Activated naive CD4-positive, alpha-beta T cell treated with anti-CD3 and anti-CD28 coated beads for 36 hours (primary cell): Measurements from ENCODE around the gene SNX17. TPM values are rescaled to one million over a fixed set of nuclear protein-coding genes. Genes with fewer than 3 reads are reported as not detected.
A peak's percentile ranks its signal among the peaks of the same experiment; 100 is the strongest.
"Not testable (repeated sequence)": the region's sequence is repeated elsewhere in the genome, so short reads cannot be mapped to it uniquely, and the experiment has no call there.

ENCODE experiments used
- CTCF ChIA-PET: fragments of 350-600 bp; sonication (Branson Sonifier 250); formaldehyde crosslinking; loops from one replicate; lab custom pipeline; 2021; ENCODE audit warnings: antibody characterized with exemption; lab: Charles Lee
- DNase-seq: peaks from one replicate; pipeline ENCODE4 v3.0.0-alpha.2; 2020
- H3K27ac Mint-ChIP-seq: one replicate; pipeline ENCODE4 v1.8.0; 2021; ENCODE audit warnings: mild to moderate bottlenecking, mixed read lengths
- H3K27me3 Mint-ChIP-seq: one replicate; pipeline ENCODE4 v1.8.0; 2021; ENCODE audit warnings: low read depth, mixed read lengths
- H3K36me3 Mint-ChIP-seq: one replicate; pipeline ENCODE4 v1.8.0; 2021; ENCODE audit warnings: low read depth, mixed read lengths
- H3K4me1 Mint-ChIP-seq: one replicate; pipeline ENCODE4 v1.8.0; 2021; ENCODE audit warnings: low read depth, mixed read lengths
- H3K4me3 Mint-ChIP-seq: one replicate; pipeline ENCODE4 v1.8.0; 2021; ENCODE audit warnings: mild to moderate bottlenecking, moderate library complexity, mixed read lengths
- H3K9me3 Mint-ChIP-seq: one replicate; pipeline ENCODE4 v1.8.0; 2021; ENCODE audit warnings: mixed read lengths
- intact Hi-C: fragments of 100-400 bp; cut with micrococcal nuclease; formaldehyde crosslinking; loops from one replicate; pipeline ENCODE4 v1.15.1; 2023
- total RNA-seq, 2 experiments: library from RNA; stranded (reverse); gene quantifications; one replicate each; pipeline ENCODE4 v1.2.3, GENCODE V29; 2021

Gene SNX17
- total RNA-seq, 2 experiments from 2014 or later, result 68.5 to 75.5 TPM

GRCh38 chr2:27351802-27352598 lies 18.4 kb upstream of the SNX17 start:
- peak overlapping the region; percentile 13 for H3K27ac Mint-ChIP-seq
- intact Hi-C loops, result no loop called here
- H3K27me3 Mint-ChIP-seq, result no peaks in the 10 kb centered on the region
- no peaks in the 10 kb centered on the region for H3K9me3 Mint-ChIP-seq
- CTCF ChIA-PET, result interaction anchor here (0.7 to 3.4 kb wide), 4 partner anchors 17 to 72 kb away, joined by 3 to 22 read pairs (median 4); partner anchors contain the start of genes EIF2B4, MPV17 and SNX17
- peaks cover 15% of the 10 kb centered on the region for H3K36me3 Mint-ChIP-seq
- DNase-seq, result no peak
- no peak overlapping the region for H3K4me3 Mint-ChIP-seq
- H3K4me1 Mint-ChIP-seq, result peaks cover 58% of the 10 kb centered on the region

GRCh38 chr2:27353386-27353761 lies 17.0 kb upstream of the SNX17 start:
- H3K4me3 Mint-ChIP-seq, H3K27me3 Mint-ChIP-seq, DNase-seq, H3K9me3 Mint-ChIP-seq, intact Hi-C loops, H3K27ac Mint-ChIP-seq: not testable (repeated sequence)
- Mint-ChIP-seq H3K4me1 (peaks cover 62% of the 10 kb centered on the region), H3K36me3 (peaks cover 21% of the 10 kb centered on the region)
- CTCF ChIA-PET, result interaction anchor here (0.6 to 3.4 kb wide), 3 partner anchors 15 to 74 kb away, joined by 3 to 22 read pairs (median 4); partner anchors contain the start of genes EIF2B4 and SNX17

DNA sequence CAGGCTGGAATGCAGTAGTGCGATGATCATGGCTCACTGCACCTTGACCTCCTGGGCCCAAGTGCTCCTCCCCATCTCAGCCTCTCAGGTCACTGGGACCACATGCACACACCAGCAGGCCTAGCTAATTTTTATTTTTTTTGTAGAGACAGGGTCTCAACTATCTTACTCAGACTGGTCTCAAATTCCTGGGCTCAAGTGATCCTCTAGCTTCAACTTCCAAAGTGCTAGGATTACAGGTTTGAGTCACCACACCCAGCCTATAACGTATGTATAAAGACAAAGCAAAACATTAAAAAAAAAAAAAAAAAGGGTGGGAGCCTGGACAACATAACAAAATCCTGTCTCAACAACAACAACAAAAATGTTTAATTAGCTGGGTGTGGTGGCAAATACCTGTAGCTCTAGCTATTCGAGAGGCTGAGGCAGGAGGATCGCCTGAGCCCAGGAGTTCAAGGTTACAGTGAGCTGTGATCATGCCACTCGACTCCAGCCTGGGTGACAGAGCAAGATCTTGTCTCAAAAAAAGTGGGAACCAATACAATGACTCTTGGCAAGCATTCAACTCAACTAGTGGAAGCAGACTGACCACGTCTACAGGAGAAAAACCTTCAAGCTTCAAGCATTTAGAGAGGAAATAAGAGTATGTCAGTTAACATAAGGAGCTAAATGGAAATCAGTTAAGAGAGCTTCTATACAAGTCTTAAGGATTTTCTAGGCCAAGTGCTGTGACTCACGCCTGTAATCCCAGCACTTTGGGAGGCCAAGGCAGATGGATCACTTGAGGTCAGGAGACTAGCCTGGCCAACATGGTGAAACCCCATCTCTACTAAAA lies 16.4 kb upstream of the SNX17 start:
- intact Hi-C loops, result no loop called here
- H3K27me3 Mint-ChIP-seq, result no peaks in the 10 kb centered on the region
- H3K4me3 Mint-ChIP-seq, result no peak overlapping the region
- DNase-seq, result no peak
- peaks cover 23% of the 10 kb centered on the region for H3K36me3 Mint-ChIP-seq
- no peak overlapping the region for H3K27ac Mint-ChIP-seq
- H3K4me1 Mint-ChIP-seq, result peaks cover 65% of the 10 kb centered on the region
- CTCF ChIA-PET, result interaction anchor here (0.6 to 3.4 kb wide), 3 partner anchors 15 to 270 kb away, joined by 3 to 22 read pairs (median 4); partner anchors contain the start of genes EIF2B4 and SNX17
- H3K9me3 Mint-ChIP-seq, result no peaks in the 10 kb centered on the region

DNA sequence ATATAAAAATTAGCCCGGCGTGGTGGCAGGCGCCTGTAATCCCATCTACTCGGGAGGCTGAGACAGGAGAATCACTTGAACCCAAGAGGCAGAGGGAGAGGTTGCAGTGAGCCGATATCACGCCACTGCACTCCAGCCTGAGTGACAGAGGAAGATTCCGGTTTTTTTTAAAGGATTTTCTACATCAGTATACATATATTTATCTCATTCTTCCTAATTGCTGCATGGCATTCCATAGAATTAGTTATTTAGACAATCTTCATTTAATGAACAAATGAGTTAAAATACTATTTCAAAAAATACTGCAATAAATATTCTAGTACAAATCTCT lies 15.9 kb upstream of the SNX17 start:
- H3K9me3 Mint-ChIP-seq, result no peaks in the 10 kb centered on the region
- H3K4me3 Mint-ChIP-seq, result no peak overlapping the region
- H3K36me3 Mint-ChIP-seq, result peaks cover 23% of the 10 kb centered on the region
- no peak for DNase-seq
- H3K27ac Mint-ChIP-seq, result no peak overlapping the region
- H3K27me3 Mint-ChIP-seq, result no peaks in the 10 kb centered on the region
- CTCF ChIA-PET, result interaction anchor here (0.6 to 3.4 kb wide), 2 partner anchors 14 to 269 kb away, joined by 3 to 22 read pairs; partner anchors contain the start of genes EIF2B4 and SNX17
- intact Hi-C loops, result no loop called here
- peaks cover 63% of the 10 kb centered on the region for H3K4me1 Mint-ChIP-seq

DNA sequence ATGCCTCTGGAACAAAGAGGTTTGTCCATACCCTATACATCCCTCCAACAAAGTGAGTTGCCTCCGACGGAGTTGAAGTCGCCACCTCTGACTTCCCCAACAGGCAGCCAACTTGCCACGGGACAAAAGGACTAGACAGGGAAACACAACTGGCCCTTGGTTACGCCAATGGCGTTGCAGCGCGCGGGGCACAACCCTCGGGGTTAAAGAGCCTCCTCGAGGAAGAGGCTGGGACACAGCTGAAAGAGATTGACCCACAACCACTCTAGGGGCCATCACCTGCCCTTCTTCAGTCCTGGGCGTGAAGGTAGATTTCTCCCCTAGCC lies 14.4 kb upstream of the SNX17 start:
- Mint-ChIP-seq H3K27ac (peak overlapping the region; percentile 99), H3K4me1 (peaks cover 62% of the 10 kb centered on the region), H3K36me3 (peaks cover 24% of the 10 kb centered on the region), H3K9me3 (no peaks in the 10 kb centered on the region), H3K27me3 (no peaks in the 10 kb centered on the region), H3K4me3 (peak overlapping the region; percentile 99)
- DNase-seq, result peak; percentile 56
- intact Hi-C loops, result loop anchor here (1.0 to 5.0 kb wide), 9 partner anchors 14 to 1324 kb away; partner anchors contain the start of genes ATRAID, EIF2B4, IFT172 and MPV17
- CTCF ChIA-PET, result interaction anchor here (1.8 kb wide), 1 partner anchor 14 kb away, joined by 6 read pairs; the partner anchor contains the start of genes EIF2B4 and SNX17

DNA sequence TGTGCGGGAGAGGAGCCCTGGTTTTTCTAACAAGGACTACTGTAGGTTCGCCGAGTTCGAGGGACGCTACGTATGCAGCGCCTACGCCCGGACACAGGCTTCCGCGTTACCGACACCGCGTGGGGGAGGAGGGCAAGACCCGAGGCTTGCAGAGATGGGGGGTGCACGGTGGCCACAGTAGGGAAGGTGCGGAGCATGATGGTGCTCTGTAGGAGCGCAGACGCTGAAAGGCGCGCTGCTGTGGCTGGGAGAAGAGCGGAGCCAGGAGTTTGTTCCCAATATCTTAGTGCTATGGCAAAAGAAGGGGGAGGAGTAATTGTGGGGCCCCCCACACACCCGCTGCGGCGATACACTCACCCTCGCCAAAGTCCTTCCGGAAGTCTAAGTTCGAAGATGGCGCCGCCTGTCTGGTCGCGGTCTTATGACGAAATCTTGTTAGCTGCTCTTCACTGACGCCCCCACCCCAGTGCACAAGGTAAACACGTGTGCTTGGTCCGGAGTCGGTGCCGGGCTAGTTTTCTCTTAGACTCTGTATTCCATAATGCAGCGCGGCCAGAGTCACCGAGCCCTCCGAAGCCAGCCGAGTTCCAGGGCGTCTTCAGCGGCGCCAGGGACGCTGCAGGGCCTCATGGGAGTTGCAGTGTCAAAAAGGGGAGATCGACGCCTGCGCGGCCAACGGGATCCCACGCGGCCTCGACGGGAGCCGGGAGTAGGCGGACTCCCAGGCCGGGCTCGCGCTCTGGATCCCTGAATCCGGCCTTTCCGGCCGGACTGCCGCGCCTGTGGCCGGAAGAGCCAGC lies 13.8 kb upstream of the SNX17 start, which contains the start of gene GTF3C2:
TSS of gene GTF3C2 (minus strand) at position 383 of the 800 bp plus-strand sequence. CDS start 13,210 bp downstream, outside the sequence.
- H3K9me3 Mint-ChIP-seq, result no peaks in the 10 kb centered on the region
- H3K4me3 Mint-ChIP-seq, result peak within 1 kb of the TSS; percentile 99
- peaks cover 59% of the 10 kb centered on the region for H3K4me1 Mint-ChIP-seq
- intact Hi-C loops, result loop anchor here (1.0 to 5.0 kb wide), 9 partner anchors 14 to 1324 kb away; partner anchors contain the start of genes ATRAID, EIF2B4, IFT172 and MPV17
- H3K27ac Mint-ChIP-seq, result peak within 1 kb of the TSS; percentile 99
- peak; percentile 94 for DNase-seq
- H3K36me3 Mint-ChIP-seq, result peaks cover 26% of the 10 kb centered on the region
- CTCF ChIA-PET, result interaction anchor here (0.6 to 1.8 kb wide), 2 partner anchors 11 to 14 kb away, joined by 3 to 6 read pairs; partner anchors contain the start of genes EIF2B4 and SNX17
- no peaks in the 10 kb centered on the region for H3K27me3 Mint-ChIP-seq

DNA sequence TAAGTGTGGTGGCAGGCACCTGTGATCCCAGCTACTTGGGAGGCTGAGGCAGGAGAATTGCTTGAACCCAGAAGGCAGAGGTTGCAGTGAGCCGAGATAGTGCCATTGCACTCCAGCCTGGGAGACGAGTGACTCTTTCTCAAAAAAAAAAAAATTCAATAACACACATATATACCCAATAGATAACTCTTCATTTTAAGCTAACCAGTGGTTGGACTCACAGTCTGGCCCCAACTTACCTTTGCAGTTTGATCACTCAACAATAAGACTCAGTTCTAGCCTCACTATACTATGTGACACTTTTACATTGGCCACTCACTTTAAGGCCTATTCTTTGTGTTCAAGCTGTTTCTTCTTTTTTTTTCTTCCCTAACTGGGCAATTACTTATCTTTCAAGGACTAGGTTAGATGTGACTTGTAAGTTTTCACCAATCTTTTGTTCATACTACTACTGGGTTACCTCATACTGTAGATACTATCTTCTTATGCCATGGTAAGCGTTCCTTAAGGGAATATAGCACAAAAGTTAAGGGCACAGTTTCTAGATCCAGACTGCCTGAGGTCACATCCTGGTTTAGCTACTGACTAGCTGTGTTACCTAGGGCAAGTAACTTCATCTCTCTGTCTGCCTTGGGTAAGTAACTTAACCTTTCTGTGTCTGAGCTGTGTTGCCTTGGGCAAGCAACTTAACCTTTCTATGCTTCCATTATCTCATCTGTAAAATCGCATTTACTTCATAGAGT lies 7.6 kb upstream of the SNX17 start:
- no peak for DNase-seq
- intact Hi-C loops, result no loop called here
- CTCF ChIA-PET, result interaction anchor here (1.1 to 2.1 kb wide), 3 partner anchors 41 to 321 kb away, joined by 3 to 7 read pairs (median 3); no protein-coding TSS in a partner anchor
- H3K36me3 Mint-ChIP-seq, result peaks cover 23% of the 10 kb centered on the region
- no peaks in the 10 kb centered on the region for H3K9me3 Mint-ChIP-seq
- H3K27me3 Mint-ChIP-seq, result no peaks in the 10 kb centered on the region
- no peak overlapping the region for H3K4me3 Mint-ChIP-seq
- H3K27ac Mint-ChIP-seq, result no peak overlapping the region
- peaks cover 15% of the 10 kb centered on the region for H3K4me1 Mint-ChIP-seq

- H3K4me1 Mint-ChIP-seq, result peaks cover 12% of the 10 kb centered on the region
- intact Hi-C loops, result no loop called here
- no peak overlapping the region for H3K4me3 Mint-ChIP-seq
- H3K27me3 Mint-ChIP-seq, result no peaks in the 10 kb centered on the region
- CTCF ChIA-PET, result interaction anchor here (1.1 to 2.1 kb wide), 2 partner anchors 42 to 67 kb away, joined by 3 to 7 read pairs; no protein-coding TSS in a partner anchor
- no peak for DNase-seq
- no peaks in the 10 kb centered on the region for H3K9me3 Mint-ChIP-seq
- H3K36me3 Mint-ChIP-seq, result peaks cover 17% of the 10 kb centered on the region
- peak overlapping the region; percentile 34 for H3K27ac Mint-ChIP-seq
Measured at GRCh38 chr2:27363933-27364332, 6.5 kb upstream of the SNX17 start.

GRCh38 chr2:27369471-27370025 lies 868 bp upstream of the SNX17 start:
- Mint-ChIP-seq H3K36me3 (peaks cover 27% of the 10 kb centered on the region), H3K4me1 (peaks cover 30% of the 10 kb centered on the region), H3K9me3 (no peaks in the 10 kb centered on the region), H3K4me3 (peak overlapping the region; percentile 83), H3K27me3 (no peaks in the 10 kb centered on the region), H3K27ac (peak overlapping the region; percentile 95)
- no peak for DNase-seq
- intact Hi-C loops, result loop anchor here (1.0 to 5.0 kb wide), 15 partner anchors 11 to 319 kb away; partner anchors contain the start of genes ATRAID, CAD, CCDC121 and GPN1
- CTCF ChIA-PET, result interaction anchor here (0.6 to 4.0 kb wide), 12 partner anchors 9 to 314 kb away, joined by 3 to 22 read pairs (median 4); partner anchors contain the start of gene GTF3C2

DNA sequence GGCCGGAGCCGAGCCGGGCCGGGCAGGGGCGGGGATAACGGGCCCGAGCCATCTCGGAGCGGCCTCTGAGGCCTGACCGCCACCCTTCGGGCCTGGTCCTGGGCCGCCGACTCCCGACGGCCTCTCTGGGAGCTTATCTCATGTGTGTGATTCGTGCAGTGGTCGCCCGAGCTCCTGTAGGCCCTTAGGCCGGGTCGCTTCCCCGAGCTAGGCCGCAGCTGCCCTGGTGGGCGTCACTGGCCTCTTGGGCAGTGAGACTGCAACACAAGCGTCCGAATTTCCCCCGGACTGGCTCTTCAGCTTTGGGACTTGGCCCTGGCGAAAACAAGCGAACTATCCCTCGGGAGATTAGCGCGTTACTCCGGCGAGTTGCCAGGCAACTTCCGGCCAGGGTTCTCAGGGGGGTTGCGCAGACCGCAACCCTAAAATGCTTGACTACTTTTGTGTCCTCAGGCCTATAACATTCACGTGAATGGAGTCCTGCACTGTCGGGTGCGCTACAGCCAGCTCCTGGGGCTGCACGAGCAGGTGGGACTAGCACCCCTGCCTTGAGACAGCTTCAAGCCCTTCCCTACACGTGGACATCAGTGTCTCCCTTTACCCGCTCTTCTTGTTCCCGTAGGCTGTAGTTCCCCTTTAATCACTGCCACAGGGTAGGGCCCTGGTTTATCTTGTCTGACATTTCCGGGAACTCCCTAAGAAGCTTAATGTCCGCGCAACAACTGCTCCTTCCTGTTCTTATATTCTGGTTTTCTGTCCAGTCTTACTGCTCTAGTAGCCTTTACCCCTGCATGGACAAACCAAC lies 602 bp downstream of the SNX17 start:
- CTCF ChIA-PET, result interaction anchor here (0.7 to 1.8 kb wide), 7 partner anchors 9 to 258 kb away, joined by 3 to 6 read pairs (median 4); partner anchors contain the start of genes CCDC121, GPN1, GTF3C2 and PPM1G
- H3K9me3 Mint-ChIP-seq, result no peaks in the 10 kb centered on the region

More for the DNA sequence above, 602 bp downstream of the SNX17 start:
- H3K27me3 Mint-ChIP-seq, result no peaks in the 10 kb centered on the region
- H3K4me1 Mint-ChIP-seq, result peaks cover 30% of the 10 kb centered on the region
- intact Hi-C loops, result loop anchor here (1.0 to 5.0 kb wide), 15 partner anchors 9 to 321 kb away; partner anchors contain the start of genes ATRAID, CAD, CCDC121 and GPN1
- peak overlapping the region; percentile 83 for H3K4me3 Mint-ChIP-seq
- peaks cover 26% of the 10 kb centered on the region for H3K36me3 Mint-ChIP-seq
- peak overlapping the region; percentile 94 for H3K27ac Mint-ChIP-seq
- peak; percentile 43 for DNase-seq
